GM21737 (cell line): Measurements from ENCODE around the gene ANO6.
"Not testable (repeated sequence)": the region's sequence is repeated elsewhere in the genome, so short reads cannot be mapped to it uniquely, and the experiment has no call there.

Experiments
- ATAC-seq: cut with Tn5 transposase; IDR thresholded peaks from one replicate; pipeline ENCODE4 v1.9.1; 2021; ENCODE audit warnings: mild to moderate bottlenecking, moderate library complexity; ENCODE audit not compliant: unreplicated experiment

The ANO6 gene

DNA sequence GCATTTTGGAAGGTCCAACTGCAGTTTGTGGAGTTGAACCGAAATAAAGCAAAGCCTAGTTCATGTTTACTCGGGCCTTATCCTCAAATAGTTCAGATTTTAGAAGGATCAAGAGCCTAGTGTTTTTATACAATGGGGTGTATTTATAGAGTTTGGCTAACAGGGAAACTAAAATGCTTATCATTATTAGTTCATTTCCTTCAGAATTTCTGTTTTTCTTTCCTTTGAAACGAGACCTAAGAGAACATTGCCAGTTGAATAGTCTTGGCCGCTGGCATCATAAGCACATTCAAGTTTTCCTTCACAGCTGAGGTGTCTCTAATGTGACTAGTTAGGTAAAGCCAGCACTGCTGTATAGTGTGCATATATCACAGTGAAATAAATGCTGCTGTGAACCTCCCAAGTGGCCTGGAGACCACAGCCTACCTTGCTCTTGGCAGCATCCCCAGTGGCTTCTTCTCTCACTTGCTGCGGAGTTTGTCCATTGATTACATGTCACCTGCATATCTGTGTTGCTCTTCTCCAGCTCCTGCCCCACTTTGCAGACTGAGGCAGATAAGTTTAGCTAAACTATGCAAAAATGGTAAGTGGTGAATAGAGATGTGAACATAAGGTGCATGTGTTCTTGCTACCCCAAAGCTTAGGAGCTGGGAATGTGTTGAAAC is 88.8 kb downstream of the ANO6 start:
- no peak for ATAC-seq

DNA sequence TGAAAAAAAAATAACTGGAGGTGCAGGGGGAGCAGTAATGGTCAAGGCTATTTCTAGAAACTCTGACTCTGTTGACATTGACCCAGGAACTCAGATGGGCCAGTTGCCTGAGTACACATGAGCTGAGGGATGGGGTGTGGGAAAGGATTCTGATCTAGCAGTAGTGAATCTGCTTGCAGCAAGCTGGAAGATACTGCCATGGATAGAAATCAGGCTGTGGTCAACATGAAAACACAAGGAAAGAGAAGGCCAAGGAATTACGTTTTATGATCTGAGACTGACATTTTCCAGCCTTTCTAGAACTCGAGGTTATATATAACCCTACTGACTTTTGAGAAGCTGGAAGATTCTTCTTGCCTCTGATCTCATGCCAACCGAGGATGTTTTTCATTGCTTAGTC is 90.0 kb downstream of the ANO6 start:
- no peak for ATAC-seq

DNA sequence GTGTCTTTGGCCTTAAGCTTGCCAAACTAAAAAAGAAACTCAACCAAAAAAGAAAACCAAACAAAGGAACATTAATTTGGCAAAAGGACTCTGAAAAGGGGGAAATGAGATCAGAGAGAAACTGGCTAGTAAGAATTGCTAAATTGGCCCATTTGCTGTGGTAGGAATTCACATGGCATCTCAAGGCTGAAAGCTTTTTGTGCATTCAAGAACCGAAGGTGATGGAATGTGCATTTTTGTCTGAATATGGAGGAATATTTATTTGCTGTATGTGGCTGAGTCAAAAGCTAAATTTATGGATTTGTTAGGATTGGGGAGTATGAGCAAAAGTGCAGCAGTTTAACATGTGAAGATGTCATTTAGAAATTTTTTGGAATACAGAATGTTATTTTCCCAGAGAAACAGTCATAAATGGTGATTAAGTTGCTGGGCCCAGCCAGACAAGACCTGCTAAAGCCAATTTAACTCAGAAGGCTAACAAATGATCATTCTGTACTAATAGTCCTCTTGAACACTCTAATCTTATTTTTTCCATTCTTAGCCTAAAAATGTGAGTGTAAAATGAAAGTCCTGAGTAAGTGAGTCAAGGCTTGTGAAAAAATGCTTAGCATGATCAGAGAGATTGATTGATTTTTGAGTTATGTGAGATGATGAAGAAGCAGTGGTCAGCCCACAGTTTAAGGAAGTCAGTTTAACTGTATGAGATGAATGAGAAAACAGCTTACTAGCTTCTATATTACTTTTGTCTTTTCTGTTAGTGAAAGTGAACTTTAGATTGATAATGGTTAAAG is 94.1 kb downstream of the ANO6 start:
- ATAC-seq, result no peak

DNA sequence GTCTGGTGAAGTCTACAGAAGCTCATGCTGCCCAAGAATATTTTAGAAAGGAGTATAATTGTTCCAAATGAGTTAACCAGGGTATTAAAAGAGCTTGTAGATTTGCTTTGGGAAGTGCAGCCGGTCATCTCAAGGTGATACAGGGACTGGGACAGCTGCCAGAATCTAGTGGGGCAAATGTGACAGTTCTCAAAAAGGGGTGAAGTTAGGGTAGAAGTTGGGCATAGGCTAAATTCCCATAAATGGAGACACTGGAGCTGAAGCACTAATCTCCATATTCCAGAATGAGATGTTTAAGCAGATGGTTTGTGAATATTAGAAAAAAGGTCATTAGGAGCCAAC is 94.7 kb downstream of the ANO6 start:
- ATAC-seq, result no peak

DNA sequence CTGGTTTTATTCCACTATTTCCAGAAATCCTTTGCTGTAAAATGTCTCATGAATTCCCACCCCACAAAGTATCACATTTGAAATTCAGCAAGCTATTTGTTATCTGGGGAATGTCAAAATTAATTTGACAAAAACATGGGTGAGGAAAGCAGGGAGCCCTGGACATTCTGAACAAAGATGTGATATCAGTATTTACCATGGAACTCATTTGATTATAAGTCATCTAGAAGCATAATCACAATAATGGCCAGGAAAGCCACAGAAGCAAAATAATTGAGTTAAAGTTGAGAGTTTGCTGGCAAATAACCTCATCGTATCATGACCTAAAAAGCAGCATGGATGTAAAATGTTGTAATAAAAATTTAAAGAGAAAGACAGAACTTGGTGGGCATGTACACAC is 96.1 kb downstream of the ANO6 start:
- no peak for ATAC-seq

DNA sequence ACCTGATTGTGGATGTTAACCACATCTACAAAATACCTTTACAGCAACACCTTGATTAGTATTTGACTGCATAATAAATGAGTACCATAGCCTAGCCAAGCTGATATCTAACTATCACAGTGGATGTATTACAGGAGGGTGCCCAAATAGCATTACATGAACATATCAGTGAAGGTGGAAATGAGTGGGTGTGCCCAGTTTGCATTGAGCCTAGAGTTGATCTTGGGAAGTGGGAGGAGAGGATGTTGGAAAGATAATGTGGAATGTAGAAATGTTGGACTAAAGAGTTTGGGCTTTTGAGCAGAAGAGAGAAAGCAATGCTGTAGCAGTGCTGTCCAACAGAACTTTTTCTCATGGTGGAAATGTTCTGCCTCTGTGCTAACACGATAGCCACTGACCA is 98.9 kb downstream of the ANO6 start:
- ATAC-seq, result no peak

DNA sequence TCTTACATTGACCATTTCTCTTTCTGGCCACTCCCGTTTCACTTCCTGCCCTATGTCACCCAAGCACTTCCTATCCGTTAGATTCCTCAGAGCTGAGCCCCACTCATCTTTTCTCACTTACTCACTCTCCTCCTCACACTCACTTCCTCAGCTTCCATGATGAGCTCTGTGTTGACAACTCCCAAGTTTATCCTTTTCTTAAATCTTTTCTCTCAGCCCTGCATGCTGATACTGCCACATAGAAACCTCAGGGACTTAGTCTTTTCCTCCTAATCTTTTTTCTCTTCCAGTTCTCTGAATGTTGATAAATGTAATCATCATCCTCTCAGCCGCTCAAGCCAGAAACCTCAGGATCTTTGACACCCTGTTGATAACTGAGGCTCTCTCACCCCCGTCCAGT is 99.6 kb downstream of the ANO6 start:
- ATAC-seq, result no peak

DNA sequence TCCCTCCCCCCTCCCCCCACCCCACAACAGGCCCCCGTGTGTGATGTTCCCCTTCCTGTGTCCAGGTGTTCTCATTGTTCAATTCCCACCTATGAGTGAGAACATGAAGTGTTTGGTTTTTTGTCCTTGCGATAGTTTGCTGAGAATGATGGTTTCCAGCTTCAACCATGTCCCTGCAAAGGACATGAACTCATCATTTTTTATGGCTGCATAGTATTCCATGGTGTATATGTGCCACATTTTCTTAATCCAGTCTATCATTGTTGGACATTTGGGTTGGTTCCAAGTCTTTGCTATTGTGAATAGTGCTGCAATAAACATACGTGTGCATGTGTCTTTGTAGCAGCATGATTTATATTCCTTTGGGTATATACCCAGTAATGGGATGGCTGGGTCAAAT is 101.4 kb downstream of the ANO6 start:
- ATAC-seq, result not testable (repeated sequence)

DNA sequence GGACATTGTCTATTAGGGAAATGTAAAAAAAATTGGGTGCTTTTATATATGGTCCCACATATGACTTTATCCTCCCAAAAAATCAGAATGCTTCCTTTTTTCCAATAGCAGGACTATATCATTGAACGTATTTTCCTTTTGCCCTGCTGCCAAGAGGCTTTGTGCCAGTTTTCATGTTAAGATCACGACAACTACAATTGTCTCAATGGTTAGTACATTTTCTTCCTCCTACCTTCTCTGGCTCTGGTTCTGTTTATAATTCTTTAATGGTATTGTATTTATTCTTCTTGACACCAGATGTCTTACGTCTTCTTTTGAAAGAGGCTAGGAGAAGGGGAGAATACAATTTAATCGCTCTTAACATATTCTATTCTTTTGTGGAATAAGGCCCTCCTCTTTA is 106.9 kb downstream of the ANO6 start:
- no peak for ATAC-seq

DNA sequence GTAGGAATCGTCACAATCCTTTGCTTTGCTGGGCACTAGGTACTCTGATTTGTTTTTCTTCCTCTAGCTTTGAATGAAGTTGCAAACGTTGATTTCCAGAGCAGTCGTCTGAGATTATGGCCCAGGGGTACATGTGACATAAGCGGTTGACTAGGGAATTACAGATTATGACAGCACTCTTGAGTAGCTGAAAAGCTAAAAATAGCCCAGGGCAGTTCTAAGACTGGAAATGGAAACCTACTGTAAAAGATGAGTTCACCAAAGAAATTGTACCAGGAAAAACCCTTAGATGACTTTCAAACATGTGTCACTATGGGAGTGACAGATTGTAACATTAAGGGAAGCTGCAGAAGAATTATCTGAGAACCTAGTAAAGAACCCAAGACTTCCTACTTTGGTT is 108.5 kb downstream of the ANO6 start:
- no peak for ATAC-seq

DNA sequence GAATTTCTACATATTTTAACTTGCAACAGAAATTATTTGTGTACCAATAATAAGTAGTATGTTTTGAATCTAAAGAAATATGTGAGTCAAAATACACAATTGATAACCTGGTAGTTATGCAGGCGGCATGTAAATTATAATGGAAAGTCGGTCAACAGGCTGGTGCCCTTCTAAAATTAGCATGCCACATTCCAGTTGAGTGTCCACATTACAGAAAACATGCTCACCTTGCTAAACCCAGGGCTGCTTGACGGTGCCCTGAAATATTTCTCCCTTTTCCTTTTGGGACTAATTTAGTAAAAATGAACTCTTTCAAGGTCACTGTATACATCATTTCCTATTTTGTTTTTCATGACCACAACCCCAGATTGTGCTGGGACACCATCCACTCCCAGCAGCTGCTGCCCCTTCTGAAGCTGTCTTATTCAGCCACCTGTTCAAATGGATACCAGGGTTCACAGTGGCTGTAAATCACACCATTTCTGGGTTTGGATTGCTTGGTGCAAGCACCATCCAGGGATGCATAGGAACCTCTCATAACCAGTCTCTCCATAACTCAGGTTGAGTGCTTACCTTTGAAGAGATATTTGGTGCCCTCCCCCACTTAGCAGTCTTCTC is 110.6 kb downstream of the ANO6 start:
- no peak for ATAC-seq

DNA sequence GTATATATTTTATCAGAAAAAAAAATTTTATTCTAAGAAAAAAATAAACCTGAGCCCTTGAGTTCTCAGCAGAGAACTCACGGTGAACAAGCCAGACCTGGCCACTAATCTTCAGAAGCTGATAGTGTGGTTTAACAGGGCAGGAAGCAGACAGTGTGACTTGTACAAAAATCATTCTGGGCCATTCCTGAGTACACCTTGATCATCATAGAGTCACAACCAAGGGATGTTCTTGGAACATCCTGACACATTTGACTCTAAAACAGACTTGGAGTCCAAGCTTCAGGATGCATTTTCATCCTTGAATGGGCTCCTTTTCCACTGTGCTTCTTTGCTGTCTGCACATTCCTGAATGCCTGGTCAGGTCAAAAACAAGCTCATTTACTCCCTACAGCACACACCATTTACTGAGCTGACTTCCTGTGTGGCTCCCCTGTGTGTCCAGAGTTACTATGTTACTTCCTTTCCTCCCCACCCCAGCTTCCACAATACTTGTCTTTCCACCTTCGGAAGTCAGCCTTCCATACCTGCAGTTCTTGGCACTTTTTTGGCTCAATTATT is 112.0 kb downstream of the ANO6 start:
- ATAC-seq, result no peak

DNA sequence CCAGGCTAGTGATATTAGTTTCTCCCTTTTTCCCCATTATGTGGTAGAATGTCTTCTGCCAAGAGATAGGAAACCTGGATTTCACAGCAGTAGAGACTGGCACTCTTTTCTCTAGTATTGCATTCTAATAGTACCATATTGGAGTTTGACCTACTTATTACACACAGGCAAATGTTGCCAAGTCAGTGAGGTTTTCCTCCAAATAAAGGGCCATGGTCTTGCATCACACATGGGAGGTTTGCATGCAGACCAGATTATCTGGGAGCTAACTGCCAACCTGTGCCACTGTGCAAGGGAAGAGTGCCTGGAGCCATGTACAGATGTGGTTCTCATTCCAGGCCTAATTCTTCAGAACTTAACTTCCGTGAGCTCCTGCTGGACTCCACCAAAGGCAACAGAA is 113.3 kb downstream of the ANO6 start:
- no peak for ATAC-seq

DNA sequence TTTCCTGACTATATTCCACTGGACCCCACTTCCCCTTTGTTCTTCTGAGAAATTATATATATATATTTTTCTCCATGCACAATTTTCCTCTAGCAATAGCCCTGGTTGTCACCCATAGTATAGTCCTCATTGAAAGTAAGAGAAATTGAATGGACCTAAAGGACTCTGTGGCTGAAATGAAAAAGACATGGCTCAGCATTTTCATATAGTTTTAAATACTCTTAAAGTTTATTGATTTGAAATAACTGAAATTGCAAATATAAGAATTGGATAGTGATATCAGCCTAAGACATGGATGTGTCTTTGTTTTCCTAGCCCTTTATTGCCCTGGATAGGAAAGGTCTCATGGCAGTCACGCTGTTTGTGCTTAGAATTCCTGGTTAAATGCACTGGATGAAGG is 113.8 kb downstream of the ANO6 start:
- no peak for ATAC-seq

DNA sequence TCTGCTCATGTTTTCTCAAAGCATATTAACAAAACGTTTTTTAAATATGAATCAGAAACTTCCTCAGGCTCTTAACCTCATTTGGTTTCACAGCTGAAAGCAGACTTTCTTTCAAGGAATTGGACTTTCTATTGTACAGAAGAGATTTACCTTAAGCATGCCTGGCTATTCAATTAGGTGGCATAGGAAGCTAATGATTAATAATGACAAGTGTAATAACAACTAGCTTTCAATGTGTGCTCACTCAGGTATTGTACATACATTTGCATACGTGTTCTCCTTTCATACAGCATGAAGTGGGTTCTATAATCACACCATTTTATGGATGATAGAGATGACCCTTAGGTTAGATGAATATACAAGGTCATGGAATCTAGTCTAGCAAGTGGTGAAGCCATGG is 115.7 kb downstream of the ANO6 start:
- no peak for ATAC-seq

DNA sequence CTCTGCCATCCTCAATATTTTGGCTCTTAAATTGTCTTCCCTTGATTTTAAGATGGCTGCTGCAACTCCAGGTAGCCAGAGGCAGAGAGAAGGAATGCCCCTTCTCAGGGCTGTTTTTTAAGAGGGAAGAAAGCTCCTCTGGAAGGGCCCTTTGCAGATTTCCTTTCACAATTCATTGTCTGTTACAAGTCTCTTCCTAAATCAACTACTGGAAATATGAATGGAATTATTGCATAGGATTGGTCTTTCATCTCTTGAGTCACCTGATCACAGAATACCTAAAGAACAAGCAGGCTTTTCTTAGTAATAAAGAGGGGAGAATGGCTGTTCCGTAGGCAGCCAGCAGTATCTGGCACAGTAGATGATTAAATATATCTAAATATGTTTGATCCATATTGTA is 118.5 kb downstream of the ANO6 start:
- ATAC-seq, result no peak

DNA sequence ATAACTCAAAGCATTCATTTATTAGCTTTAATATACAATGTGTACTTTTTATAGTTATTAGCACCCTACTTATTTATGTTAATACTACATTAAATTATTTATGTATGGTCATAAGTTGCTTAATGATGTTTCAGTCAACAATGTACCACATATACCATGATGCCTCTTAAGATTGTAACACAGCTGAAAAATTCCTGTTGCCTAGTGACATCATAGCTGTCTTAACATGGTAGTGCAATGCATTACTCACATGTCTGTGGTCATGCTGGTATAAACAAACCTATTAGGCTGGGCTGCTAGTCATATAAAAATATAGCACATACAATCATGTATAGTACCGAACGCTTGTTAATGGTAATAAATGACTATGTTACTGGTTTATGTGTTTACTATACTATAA is 120.4 kb downstream of the ANO6 start:
- no peak for ATAC-seq

DNA sequence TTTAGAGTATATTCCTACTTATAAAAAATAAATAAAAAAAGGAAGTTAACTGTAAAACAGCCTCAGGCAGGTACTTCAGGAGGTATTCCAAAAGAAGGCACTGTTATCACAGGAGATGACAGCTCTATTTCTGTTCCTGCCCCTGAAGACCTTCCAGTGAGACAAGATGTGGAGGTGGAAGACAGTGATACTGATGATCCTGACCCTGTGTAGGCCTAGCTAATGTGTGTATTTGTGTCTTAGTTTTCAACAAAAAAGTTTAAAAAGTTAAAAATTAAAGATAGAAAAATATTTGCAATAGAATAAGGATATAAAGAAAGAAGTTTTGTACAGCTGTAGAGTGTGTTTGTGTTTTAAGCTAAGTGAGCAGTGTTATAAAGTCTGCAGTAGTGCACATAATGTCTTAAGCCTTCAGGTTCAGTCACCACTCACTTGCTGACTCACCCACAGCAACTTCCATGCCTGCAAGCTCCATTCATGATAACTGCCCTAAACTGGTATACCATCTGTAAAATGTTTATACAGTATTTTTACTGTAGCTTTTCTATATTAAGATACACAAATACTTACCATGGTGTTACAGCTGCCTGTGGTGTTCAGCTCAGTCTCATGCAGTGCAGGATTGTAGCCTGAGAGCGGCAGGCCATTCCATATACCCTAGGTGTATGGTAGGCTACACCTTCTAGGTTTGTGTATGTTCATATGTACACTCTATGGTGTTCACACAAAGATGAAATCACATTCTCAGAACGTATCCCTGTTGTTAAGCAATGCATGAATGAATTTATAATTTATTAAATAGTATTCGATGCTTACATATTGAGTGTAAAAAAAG is 121.1 kb downstream of the ANO6 start:
- no peak for ATAC-seq

DNA sequence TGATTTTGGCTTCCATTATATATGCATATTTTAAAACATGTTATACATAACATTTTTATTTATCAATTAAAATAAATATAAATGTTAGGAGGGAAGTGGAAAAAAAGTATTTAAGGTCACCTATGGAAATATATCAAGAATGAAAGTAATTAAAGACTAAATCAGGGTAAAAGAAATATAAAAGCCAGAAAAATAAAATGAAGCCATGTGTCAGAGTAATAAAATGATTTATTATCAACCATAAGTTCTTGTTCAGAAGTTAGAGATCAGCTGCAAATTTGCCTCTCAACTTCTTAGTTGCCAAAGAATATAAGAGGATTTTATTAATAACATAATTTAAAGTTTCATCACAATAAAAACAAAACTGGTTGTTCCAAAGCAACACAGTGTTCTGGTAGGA is 121.9 kb downstream of the ANO6 start:
- no peak for ATAC-seq

DNA sequence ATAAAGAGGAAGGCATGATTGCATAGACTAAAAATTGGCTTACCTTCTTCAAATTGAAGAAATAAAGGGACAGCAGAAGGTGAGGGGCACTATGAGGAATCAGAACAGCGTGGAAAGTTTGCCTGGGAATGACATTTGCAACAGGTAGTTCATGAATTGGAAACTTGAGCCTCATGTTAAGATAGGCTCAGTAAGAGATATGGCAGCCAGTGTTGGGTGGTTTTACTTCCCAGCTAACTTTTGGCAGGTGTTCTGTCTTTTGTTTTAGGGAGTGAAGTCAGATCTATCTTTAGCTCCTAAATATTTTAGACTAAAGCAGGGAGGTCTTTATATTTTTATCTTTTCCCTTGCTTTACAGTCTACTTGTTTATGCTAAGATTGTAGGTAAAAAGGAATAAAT is 122.4 kb downstream of the ANO6 start:
- ATAC-seq, result no peak

DNA sequence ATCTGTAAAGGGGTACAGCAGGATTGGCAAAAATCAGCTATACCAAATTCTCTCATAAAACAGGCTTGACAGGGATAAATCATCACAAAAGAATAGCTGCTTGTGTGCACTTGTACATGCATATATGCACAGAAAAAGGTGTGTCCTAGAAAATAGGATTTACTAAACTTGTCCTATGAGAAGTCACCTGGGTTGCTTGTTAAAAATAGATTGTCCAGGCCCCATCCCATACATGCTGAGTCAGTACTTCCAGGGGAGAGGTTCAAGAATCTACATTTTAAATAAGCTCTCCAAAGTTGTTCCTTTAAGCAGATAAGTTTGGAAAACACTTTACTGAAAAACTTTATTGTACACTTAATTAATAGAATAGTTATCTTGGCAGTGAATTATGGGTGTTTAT is 123.1 kb downstream of the ANO6 start:
- ATAC-seq, result no peak
